Measurements from ENCODE around the gene DLG2.

DLG2 gene

DNA sequence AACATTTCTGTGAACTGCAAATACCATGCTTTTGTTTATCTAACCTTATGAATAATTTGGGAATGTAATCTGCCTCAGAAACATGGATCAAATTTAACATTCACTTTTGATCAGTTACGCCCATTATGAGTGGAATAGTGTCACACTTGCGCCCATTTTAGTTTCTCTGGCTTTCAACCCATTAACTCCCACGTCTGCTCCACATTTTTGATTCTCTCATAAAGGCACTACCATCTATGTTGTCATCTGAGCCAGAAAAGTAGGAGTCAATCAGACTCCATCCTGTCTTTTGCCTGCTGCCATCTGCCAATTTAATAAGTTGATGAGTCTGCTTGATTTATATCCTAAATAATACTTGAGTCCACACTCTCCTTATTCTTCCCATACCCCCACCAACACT is 1090.7 kb downstream of the DLG2 start:
- DNase-seq, result no peak

DNA sequence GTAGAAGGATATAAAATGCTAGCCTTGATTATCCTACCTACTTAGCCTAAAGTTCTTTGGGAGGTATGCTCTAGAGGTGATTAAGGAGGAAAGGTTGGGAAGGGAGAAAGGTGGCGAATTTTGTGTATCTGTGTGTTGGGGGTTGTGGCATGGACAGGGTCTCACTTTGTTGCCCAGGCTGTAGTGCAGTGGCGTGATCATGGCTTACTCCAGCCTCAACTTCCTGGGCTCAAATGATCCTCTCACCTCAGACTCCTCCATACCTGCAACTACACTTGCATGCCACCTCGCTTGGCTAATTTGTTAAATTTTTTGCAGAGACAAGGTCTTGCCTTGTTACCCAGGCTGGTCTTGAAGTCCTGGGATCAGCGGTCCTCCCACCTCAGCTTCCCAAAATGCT is 1094.8 kb downstream of the DLG2 start:
- no peak for DNase-seq

DNA sequence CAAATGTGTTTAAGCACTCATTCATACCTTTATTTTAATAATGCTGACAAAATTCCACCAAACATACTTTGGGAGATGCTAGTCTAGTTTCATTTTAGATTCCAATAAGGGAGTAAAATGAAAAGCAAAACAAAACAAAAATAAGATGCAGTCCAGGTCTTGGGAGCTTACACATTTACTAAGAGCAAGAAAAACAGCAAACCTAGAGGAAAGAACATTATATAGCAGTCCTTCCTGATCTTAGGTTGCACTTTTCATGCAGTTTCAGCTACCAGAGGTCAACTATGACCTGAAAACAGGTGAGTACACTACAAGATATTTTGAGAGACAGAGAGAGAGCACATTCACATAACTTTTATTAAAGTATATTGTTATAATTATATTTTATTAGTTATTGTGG is 1100.9 kb downstream of the DLG2 start:
- DNase-seq, result no peak

DNA sequence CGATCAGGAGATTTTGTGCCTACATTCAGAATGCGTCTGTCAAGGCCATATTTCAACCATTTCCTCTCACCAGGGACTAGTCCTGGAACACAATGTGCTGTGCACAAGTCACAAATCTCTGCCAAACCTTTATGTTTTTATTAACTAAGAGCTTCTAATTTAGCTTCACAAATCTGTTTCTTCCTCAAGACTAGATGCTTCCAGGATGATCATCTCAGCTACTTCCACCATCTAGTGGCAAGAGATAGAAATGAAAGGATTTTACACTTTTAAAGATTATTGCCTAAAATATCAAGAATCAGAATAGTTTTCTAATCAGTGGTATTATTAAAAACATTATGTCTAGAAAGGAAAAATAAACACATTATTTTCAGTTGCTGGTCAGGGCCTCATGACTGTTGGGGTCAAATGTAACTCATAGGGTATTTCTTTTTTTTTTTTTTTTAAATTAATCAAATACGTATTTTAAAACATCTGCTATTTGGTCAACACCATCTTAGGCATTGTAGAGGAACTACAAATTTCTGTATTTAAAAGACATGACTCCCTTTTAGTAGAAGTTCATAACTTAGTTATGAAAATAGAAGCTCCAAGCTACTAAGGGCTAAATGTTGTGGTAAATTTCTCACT is 1102.6 kb downstream of the DLG2 start:
- no peak for DNase-seq

DNA sequence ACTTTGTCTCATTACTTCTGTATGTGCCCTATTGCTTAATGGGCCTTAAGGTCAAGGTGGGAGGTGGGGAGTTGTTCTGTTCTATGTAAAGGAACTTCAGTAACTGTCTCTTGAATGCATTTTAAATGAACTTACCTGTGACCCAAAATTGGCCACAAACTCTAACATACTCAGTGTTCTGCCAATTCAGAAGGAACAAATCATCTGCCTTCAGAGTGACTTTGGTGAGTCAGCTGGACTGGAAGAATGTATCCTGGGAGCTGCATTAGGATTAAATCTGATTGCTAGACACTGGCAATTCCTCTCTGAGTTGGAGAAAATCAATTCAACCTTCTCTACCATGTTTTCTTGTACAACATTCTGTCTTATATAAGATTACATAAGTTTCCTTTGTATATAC is 1104.8 kb downstream of the DLG2 start:
- no peak for DNase-seq

DNA sequence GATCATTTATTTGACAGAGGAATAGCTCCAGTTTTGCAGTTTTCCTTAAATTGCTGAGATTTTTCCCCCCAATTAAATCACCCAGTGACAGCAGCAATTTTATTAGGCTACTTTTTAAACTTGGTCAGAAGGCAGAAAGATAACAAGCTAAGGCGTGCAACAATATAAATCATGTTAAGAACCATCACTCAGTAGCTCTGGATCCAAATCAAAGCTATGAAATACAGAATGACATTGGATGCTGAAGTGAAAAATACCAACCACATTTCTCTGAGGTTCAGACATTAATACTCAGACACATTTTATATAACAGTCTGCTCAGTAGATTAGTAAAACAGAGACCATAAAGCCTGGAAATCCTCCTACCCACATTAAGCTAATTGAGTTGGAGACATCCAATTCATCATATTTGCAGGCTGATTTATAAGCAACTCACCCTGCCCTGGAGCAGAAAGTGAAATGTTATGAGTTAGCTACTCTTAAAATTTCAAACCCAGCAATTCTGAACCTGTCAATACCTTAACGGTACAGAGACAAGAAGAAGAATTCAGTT is 1108.4 kb downstream of the DLG2 start:
- DNase-seq, result no peak

DNA sequence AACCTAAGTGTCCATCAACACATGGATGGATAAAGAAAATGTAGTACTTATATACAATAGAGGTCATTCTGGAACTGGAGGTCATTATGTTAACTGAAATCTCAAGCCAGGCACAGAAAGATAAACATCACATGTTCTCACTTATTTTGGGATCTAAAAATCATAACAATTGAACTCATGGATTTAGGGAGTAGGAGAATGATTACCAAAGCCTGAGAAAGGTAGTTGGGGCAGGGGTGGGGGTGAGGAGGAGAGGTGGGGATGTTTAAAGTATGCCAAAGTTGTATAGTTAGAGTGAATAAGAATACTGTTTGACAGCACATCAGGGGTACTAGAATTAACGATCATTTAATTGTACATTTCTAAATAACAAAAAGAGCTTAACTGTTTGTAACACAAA is 1112.7 kb downstream of the DLG2 start:
- no peak for DNase-seq

DNA sequence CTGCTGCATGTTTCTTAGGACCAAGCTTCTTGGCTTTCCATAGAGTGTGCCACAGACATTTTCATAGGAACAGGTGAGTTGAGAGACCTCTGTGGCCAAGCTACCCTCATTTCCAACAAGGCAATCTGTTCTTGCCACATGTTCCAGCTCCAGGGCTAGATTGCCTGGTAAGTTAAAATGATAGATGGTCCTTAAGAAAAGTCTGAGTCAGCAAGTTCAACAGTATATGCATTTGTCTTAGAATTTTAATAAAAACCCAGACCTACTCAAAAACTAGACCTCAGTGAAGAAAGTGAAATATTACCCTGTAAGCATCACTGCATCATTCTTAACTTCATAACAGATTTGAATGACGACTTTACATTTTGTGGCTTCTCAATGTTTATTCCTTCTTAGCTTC is 1123.6 kb downstream of the DLG2 start:
- DNase-seq, result no peak

DNA sequence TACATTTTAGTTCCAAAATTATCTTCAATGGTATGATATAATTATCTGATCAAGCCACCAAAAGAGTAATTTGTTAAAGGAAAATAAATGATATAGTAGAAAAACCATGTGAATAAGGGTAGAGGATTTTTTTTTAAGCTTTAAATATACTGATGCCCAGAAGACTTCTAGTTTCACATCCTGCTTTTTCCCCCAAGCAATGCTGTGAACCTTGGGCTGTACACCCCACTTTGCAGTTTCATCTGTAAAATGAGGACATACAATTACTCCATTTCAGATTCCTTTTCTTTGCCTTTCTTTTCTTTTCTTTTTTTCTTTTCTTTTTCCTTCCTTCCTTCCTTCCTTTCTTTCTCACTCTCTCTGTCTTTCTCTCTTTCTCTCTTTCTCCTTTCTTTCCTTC is 1125.4 kb downstream of the DLG2 start:
- no peak for DNase-seq

DNA sequence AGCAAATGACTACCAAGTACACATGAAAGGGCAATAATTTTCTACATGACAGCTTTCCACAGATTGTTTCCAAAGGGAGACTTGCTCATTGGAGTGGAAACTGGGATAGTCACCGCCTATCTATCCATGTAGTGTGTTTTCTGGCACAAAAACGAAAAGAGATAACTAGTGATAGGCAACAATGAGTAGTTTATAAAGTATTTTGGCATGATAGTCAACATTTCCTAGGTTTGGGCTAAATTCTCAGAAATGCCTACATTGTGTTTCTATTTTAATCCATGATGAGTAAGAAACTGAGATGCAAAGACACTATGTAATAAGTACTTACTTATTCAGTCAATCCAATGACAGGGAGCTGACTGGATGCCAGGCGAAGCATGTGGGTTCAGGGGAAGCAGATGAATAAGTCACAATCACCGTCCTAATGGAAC is 1129.1 kb downstream of the DLG2 start:
- no peak for DNase-seq

DNA sequence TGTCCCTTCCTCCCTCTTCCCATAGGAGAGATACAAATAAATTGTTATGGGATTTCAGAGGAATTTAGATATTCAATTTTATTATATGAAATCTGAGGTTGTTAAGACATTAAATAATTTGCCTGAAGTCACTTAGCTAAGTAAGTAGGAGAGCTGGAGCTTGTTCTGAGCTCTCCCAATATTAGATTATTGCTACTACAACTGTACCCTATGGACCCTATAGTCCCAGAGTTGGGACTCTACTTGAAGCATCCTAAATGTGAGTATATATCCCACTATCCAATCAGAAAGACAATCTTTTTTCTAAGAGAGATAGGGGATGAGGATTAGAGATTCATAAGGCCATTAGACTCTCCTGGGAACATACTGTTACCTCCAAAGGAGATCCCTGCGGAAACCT is 1130.0 kb downstream of the DLG2 start:
- DNase-seq, result no peak

DNA sequence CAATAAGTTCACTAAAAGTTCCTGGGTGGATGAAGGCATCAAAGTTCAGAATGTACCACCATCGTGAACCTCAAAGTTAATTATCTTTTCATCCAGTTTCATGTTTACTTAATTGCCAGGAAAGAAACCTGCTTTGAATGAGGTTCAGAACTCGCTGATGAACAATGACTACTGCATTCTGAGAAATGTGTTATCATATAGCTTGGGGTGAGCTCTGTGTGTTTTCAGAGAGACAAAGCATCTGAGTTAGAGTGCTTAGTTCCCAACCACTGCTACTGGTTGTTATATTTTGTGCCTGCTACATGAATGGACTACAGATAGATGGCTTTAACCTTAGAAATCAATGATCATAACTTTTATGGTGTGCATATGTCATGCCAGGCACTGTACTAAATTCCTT is 1131.0 kb downstream of the DLG2 start:
- DNase-seq, result no peak

DNA sequence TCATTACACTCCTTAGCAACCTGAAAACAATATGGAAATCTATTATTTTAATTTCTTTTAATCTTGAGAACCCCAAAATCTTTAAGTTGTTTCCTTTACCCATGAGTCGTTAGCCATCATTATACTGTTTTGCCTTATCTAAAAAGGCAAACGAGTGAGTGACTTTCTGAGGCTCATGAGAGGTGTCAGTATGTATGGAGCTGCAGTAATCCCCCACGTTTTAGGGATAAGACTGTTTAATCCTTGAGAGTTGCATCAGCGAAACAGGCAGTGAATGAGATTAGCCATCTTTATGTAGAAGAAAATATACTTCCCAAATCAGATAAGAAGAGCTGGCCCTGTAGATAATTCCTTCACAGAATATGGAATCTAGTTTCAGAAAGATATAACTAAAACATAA is 1147.0 kb downstream of the DLG2 start:
- no peak for DNase-seq

DNA sequence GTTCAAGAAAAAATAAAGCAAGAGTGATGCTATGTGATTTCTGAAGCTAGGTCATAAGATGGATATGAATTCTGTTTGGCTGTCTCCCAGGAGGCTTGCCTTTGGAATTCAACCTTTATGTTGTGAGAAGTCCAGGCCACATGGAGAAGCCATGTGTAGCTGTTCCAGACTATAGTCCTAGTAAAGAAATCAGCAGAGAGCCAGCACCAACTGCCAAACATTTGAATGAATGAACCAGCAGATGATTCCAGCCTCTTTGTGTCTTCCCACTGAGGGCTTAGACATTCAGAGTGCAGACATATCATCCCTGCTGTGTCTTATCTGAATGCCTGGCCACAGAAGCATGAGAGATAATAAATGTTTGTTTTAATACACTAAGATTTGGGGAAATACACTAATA is 1150.6 kb downstream of the DLG2 start:
- no peak for DNase-seq

DNA sequence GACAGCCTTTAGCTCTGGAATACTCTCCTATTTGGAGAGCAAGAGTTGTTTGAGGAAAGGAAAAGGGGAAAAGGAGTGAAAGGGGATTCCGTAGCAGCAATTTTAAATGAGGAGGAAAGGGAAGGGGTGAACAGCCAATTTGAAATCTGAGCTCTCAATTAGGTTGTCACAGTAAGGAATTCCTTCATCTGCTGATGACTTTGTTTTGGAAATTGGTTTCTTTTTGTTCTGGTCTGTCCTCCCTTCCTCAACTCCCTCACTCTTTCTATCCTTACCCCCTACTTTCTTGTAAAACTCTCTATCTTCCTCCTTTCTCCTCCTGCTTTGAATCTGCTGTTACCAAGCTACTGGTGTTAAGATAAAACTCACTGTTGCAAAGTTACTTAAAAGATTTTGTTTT is 1155.6 kb downstream of the DLG2 start:
- no peak for DNase-seq

DNA sequence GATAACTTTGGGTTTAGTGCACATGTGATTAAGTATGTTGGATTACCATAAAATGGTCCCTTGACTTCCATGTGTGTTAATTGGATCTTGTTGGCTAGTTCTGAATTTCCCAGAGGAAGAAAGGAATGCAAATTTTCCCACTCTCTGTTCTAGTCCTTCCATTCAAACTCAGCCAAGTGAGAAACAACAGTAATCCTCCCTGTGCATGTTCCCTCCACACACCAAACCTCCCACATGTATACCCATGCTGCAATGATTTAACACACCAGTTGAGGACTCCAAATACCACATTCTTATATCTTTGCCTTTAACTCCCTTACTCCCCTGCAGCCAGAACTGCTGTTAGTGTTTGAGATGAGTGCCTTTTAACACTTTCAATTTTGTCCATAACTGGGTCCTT is 1158.9 kb downstream of the DLG2 start:
- DNase-seq, result no peak

DNA sequence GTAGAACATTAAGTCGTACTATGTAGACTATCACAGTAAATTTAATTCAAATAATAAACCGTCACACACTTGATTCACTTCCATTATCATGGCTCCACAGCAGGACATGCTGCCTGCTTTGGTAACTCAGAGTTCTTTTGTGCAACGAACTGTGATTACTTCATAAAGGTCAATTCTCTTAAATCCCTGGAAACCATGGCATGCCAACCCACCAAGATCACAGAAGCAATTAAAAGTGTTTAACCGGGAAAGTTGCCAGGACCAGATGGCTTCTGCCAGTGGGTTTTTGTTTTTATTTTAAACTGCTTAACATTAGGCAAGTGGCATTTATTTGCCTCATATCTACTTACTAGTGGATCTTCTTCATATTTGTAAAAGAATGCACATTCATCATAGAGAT is 1162.1 kb downstream of the DLG2 start:
- peak; percentile 24 for DNase-seq

DNA sequence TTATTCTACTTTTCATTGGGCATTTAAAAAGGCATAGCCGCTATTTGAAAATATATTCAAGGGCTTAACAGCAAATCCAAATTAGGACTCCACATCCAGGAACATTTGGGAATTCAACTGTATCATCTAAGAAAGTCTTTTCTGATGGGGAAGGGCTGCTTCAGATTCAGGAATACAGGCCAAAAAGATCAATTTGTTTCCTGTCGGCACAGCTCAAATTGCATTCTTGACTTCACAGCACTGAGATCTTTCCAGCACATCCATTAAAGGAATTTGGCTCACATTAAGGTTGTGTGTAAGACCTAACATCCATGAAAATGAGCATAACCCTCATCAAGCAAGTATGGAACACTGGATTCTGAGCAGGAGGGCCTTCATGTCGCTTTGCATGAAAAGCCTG is 1171.5 kb downstream of the DLG2 start:
- DNase-seq, result no peak

DNA sequence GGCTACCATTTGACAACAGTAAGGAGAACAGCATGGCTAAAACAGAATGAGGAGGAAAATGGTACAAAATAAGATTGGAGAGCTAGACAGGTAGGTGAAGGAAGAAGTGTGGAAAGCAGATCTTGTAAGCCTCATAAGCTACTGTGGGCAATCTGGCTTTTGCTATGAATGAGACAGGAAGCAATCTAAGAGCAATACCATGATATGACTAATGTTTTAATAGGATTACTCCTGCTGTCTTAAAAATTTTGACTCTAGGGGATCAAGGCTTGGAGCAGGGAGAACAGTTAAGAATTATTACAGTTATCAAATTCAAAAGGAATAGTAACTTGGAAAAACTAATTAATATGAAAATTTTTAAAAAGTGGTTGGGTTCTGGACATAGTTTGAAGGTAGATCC is 1174.9 kb downstream of the DLG2 start:
- no peak for DNase-seq

DNA sequence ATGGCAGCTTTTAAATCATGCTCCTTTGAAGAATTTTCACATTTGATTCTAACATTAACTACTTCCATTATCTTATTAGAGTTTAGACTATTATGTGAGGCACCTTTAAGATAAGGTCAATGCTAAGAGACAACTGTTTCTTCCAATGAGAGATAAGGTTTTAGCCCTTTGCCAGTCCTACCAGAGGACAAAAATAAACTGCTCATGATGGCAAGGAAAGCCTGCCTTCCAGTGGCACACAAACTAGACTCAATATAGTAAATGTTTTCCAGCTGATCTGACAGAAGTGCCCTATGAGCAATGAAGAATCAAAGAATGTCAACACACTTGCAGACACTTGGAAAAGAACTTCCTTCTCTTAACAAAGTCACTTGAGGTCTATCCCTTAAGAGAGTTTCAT is 1188.6 kb downstream of the DLG2 start:
- DNase-seq, result no peak

DNA sequence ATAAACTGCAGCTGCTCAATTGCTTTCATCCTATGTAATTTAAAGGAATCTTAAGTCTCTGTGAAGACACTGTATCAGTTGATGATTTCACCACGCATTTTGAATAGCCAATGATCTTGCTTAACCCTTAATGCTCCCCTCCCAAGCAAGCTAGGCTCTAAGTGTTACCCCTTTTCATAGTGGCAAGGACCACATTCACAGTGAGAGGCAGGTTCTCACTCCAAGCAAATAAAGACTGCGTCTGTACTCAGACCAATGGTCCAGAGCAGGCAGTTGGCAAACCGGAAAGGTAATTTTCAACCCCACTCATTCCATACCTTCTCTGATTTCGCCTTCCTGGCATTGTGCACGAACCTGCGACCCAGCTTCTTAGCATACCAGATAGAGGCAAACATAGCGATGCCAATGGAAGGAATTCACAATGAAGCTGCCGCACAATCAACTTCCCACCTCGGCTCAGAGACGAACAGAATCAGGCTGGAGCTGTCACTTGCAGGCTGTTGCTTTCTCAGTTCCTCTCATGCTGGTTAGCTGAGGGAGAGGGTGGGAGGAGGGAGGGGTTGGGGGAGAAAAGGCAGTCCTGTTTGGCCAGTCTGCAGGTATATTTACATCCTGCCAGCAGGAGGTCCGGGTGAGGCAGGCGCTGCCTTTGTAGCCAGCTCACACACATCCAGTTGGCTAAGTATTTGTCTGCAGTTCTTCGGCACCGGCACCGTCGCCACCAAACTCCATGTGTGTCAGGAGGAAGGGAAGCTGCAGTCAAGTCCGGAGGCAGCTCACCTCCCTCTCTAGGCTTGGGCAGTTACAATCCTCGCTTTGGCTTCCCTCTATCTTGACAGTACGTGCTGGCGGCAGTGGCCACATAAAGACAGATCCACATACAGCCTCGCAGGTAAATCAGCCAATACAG is 1189.8 kb downstream of the DLG2 start:
- peak; percentile 81 for DNase-seq

DNA sequence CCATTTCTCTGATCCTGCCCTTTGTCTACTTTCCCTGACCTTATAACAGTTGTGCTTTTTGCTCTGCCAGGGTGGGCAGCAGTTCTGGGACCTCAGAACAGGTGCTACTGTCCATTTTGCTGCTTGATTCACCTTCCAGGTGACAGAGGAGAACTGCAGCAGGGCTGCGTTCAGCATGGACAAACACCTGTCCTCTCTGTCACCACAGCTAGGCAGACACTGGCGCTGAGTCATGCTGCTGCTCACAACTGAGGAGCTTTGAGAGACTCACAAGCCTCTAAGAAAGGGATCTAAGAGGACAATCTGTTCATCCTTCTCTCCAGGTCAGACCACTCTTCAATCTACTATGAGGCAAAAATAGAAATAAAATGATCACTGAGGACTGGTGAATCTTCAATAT is 1196.5 kb downstream of the DLG2 start:
- peak; percentile 73 for DNase-seq

DNA sequence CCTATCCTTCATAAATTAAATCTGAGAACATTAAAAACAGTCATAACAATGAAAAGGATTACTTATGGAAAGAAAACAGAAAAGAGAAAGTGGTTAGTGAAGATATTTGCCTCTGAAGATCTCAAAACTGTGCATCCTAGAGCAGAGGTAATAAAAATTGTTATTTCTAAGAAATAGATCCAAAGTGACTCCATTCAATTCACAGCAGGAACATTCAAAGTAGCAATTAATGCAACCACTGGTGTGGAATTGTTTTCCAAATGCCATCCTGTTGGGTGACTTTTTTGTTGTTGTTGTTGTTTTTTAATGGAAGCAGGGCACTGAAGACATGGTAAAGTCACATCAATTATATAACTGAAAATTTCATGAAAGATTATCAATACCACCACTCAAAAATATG is 1201.5 kb downstream of the DLG2 start:
- no peak for DNase-seq

DNA sequence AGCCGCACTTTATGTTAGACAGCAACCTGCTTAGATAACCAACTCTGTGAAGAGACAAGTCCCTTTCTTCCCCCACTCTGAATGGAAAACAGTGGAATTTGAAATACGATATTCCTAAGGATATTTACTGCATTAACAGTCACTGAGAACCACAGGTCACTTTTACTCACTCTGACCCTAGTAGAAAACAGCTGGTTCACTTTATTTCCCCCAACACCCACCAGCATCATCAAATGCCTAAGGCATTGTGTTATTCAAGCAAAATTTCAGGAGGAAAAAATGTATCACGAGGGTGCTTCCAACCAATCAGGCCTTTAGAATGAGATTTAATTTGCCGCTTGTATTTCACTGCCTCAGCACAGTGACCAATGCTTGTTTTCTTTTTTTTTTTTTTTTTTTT is 1206.9 kb downstream of the DLG2 start:
- peak; percentile 25 for DNase-seq

All from NCI-H774 (cell line).